Spleen (tissue), 13 donors: ENCODE measurements around the gene OR51E2. TPM values are rescaled to one million over a fixed set of nuclear protein-coding genes. Genes with fewer than 3 reads are reported as not detected.
"Not testable (repeated sequence)": the region's sequence is repeated elsewhere in the genome, so short reads cannot be mapped to it uniquely, and the experiment has no call there.

Experiments
- DNase-seq: peaks from one replicate; pipeline ENCODE4 v3.0.0-alpha.2; 2020
- H3K27ac ChIP-seq, 8 donors: fragments of 200-600 bp; sonication (generic) in 7 of 8; 1 replicate in 4 of 8; 2 replicates in 4 of 8; pipeline versions ENCODE4 v1.5.0 to v1.8.0; 2016 to 2021; ENCODE audit warnings: inconsistent platforms in 4 of 8, mild to moderate bottlenecking in 4 of 8, moderate library complexity in 1 of 8
- H3K27me3 ChIP-seq, 7 donors: fragments of 200-600 bp; sonication (generic) in 6 of 7; replicated peaks in 1 of 7; 1 replicate in 4 of 7; 2 replicates in 3 of 7; pipeline versions ENCODE4 v1.5.0 to v1.8.0; 2016 to 2021; ENCODE audit warnings: inconsistent platforms in 3 of 7, mild to moderate bottlenecking in 1 of 7
- H3K36me3 ChIP-seq, 6 donors: fragments of 200-600 bp; sonication (generic) in 5 of 6; 1 replicate in 4 of 6; 2 replicates in 2 of 6; pipeline versions ENCODE4 v1.5.0 to v1.8.0; 2016 to 2021; ENCODE audit warnings: inconsistent platforms in 2 of 6
- H3K4me1 ChIP-seq, 6 donors: fragments of 200-600 bp; sonication (generic) in 5 of 6; 1 replicate in 3 of 6; 2 replicates in 3 of 6; pipeline versions ENCODE4 v1.5.0 to v1.8.0; 2016 to 2021; ENCODE audit warnings: inconsistent platforms in 3 of 6
- H3K4me3 ChIP-seq, 8 donors: fragments of 200-600 bp; sonication (generic) in 7 of 8; 1 replicate in 4 of 8; 2 replicates in 4 of 8; pipeline versions ENCODE4 v1.5.0 to v1.8.0; 2016 to 2021; ENCODE audit warnings: inconsistent platforms in 4 of 8, mild to moderate bottlenecking in 4 of 8, moderate library complexity in 2 of 8
- H3K9me3 ChIP-seq, 8 donors: fragments of 200-600 bp; sonication (generic) in 7 of 8; 1 replicate in 4 of 8; 2 replicates in 4 of 8; pipeline versions ENCODE4 v1.5.0 to v1.8.0; 2016 to 2021; ENCODE audit warnings: inconsistent platforms in 4 of 8
- POLR2A ChIP-seq, 3 donors: fragments of 450-650 bp; IDR thresholded peaks; one replicate each; pipeline ENCODE4 v1.5.1; 2017; ENCODE audit warnings: antibody characterized with exemption in 3 of 3, mild to moderate bottlenecking in 1 of 3
- POLR2AphosphoS5 ChIP-seq, 3 donors: sonication (generic); formaldehyde crosslinking; IDR thresholded peaks; one replicate each; pipeline ENCODE4 v1.5.1; 2017; ENCODE audit warnings: antibody characterized with exemption in 3 of 3
- WGBS, 5 donors: extraction: QIAGEN DNeasy Blood & Tissue Kit in 3 of 5; methylation state at CpG; one replicate each; pipeline versions ENCODE4 v1.1.5 to v1.1.7; 2013 to 2018; 5-methylcytosine and 5-hydroxymethylcytosine counted together
- intact Hi-C: fragments of 100-400 bp; cut with DNase I; formaldehyde crosslinking; loops from one replicate; pipeline ENCODE4 v1.15.0; 2023; ENCODE audit warnings: low total_unique reads
- long read RNA-seq, 2 donors: transcript quantifications; one replicate each; lab custom pipeline, GENCODE V29; 2026
- polyA plus RNA-seq, 3 donors: library from polyadenylated mRNA; stranded (reverse); fragments of 200-250 nt; gene quantifications; one replicate each; pipeline ENCODE4 v1.2.1, GENCODE V29; 2013
- total RNA-seq, 7 donors: library from RNA; depleted of rRNA in 3 of 7; stranded (reverse); fragments of >200 nt in 3 of 7; fragmentation: NEBNext Ultra II Directional in 4 of 7; extraction: Animal tissue kit (Norgen Biotek cat#: 25700) in 4 of 7; gene quantifications; one replicate each; pipeline versions ENCODE4 v1.1.0 to v1.2.1, GENCODE V29; 2016 to 2021
- TF ChIP-seq, protein P1 (sequence below), 11 experiments: fragments of 200-600 bp in 7 of 11; fragments of 450-650 bp in 4 of 11; sonication (generic) in 4 of 11; IDR thresholded peaks in 8 of 11; conservative IDR thresholded peaks in 3 of 11; 1 replicate in 7 of 11; 2 replicates in 4 of 11; pipeline versions ENCODE4 v1.4.0 to v1.8.0; 2016 to 2021; ENCODE audit warnings: antibody characterized with exemption in 11 of 11, inconsistent platforms in 4 of 11, mild to moderate bottlenecking in 1 of 11
- donor health status: healthy with polysubstance abuse.
- donor health status: DM: no; HTN: no; CAD: no; lungs with moderate emphysema.
- donor health status: DM: no; HTN: no; CAD: no.
- donor health status: Bipolar disorder and iron deficiency.
- donor health status: healthy.
- donor health status: DM: no; HTN: no; CAD: no.
- donor health status: DM: yes; HTN: yes; CAD: no.

Gene OR51E2, protein sequence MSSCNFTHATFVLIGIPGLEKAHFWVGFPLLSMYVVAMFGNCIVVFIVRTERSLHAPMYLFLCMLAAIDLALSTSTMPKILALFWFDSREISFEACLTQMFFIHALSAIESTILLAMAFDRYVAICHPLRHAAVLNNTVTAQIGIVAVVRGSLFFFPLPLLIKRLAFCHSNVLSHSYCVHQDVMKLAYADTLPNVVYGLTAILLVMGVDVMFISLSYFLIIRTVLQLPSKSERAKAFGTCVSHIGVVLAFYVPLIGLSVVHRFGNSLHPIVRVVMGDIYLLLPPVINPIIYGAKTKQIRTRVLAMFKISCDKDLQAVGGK
- not detected for total RNA-seq
- under 1 TPM in 2 of 3 donors, not detected in 1; 0.05 to 0.09 TPM for polyA plus RNA-seq
- long read RNA-seq, donor 1, result 0 reads
- long read RNA-seq, donor 2, result 0 reads

GRCh38 chr11:4697585-4697984, at the start of gene OR51E2:
Gene OR51E2, minus strand, starts transcription at chr11:4697853. Its CDS starts 15,142 bp downstream, at chr11:4682711.
- WGBS, 5 donors, result 73 to 85% (median 81%) methylated on average over 3 of the region's 3 CpGs
- Histone ChIP-seq H3K27me3 (no peaks in the 10 kb centered on the region), H3K27ac (no peak within 1 kb of the TSS), H3K36me3 (no peaks in the 10 kb centered on the region), H3K4me1 (no peaks in the 10 kb centered on the region), H3K4me3 (no peak within 1 kb of the TSS), H3K9me3 (no peaks in the 10 kb centered on the region)
- intact Hi-C loops, result no loop called here
- TF ChIP-seq, protein P1, sequence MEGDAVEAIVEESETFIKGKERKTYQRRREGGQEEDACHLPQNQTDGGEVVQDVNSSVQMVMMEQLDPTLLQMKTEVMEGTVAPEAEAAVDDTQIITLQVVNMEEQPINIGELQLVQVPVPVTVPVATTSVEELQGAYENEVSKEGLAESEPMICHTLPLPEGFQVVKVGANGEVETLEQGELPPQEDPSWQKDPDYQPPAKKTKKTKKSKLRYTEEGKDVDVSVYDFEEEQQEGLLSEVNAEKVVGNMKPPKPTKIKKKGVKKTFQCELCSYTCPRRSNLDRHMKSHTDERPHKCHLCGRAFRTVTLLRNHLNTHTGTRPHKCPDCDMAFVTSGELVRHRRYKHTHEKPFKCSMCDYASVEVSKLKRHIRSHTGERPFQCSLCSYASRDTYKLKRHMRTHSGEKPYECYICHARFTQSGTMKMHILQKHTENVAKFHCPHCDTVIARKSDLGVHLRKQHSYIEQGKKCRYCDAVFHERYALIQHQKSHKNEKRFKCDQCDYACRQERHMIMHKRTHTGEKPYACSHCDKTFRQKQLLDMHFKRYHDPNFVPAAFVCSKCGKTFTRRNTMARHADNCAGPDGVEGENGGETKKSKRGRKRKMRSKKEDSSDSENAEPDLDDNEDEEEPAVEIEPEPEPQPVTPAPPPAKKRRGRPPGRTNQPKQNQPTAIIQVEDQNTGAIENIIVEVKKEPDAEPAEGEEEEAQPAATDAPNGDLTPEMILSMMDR (IDR thresholded peaks at IDR 0.05 in 8 of 11, conservative IDR thresholded peaks at IDR 0.05 in 3 of 11), result no peak
- no peak for TF ChIP-seq POLR2A (IDR thresholded peaks at IDR 0.05)
- no peak for TF ChIP-seq POLR2AphosphoS5 (IDR thresholded peaks at IDR 0.05)
- DNase-seq, result no peak

DNA sequence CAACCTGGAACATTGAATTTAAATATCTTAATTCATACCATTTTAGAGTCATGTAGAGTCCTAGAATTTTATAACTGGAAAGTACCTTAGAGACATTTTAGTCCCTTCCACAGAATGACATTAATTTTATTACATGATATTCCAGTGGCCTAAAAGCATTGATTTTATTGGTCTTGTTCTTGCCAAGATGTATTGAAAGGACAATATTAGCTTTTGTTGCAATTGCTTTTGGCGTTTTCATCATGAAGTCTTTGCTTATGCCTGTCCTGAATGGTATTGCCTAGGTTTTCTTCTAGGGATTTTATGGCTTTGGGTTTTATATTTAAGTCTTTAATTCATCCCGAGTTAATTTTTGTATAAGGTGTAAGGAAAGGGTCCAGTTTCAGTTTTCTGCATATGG, 43.1 kb upstream of the OR51E2 start:
- no peak for TF ChIP-seq POLR2AphosphoS5 (IDR thresholded peaks at IDR 0.05)
- TF ChIP-seq, protein P1 (IDR thresholded peaks at IDR 0.05 in 8 of 11, conservative IDR thresholded peaks at IDR 0.05 in 3 of 11), result no peak
- no peak for TF ChIP-seq POLR2A (IDR thresholded peaks at IDR 0.05)
- 79 to 93% (median 85%) methylated on average over 2 of the region's 2 CpGs for WGBS, 5 donors
- no peaks in the 10 kb centered on the region for H3K9me3 ChIP-seq
- no peak overlapping the region for H3K27ac ChIP-seq
- H3K27me3 ChIP-seq, result peaks cover 0 to 9% (median 0%) of the 10 kb centered on the region in 7 donors
- intact Hi-C loops, result no loop called here
- H3K4me1 ChIP-seq, result no peaks in the 10 kb centered on the region
- H3K36me3 ChIP-seq, result no peaks in the 10 kb centered on the region
- no peak for DNase-seq
- no peak overlapping the region for H3K4me3 ChIP-seq

DNA sequence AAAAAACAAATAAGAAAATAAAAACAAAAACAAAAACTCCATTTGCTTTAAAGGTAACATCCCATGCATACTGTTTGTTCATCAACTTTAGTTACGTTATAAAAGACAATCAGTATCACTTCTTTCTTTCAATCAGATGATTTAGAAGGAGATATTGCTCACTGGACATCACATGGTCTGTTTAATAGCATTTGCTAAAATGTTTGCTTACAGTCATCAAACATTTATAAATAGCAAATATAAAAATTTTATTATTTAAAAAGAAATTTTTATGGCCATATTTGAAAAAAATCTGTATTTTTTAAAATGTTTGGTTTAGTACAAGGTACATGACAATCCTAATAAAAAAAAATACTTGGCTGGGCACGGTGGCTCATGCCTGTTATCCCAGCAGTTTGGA, 29.5 kb upstream of the OR51E2 start:
- 83 to 96% (median 87%) methylated on average over 2 of the region's 2 CpGs for WGBS, 5 donors
- no peak for DNase-seq
- H3K36me3 ChIP-seq, result no peaks in the 10 kb centered on the region
- H3K27me3 ChIP-seq, result no peaks in the 10 kb centered on the region
- H3K9me3 ChIP-seq, result no peaks in the 10 kb centered on the region
- H3K4me3 ChIP-seq, result no peak overlapping the region
- no peak for TF ChIP-seq POLR2AphosphoS5 (IDR thresholded peaks at IDR 0.05)
- TF ChIP-seq, protein P1 (IDR thresholded peaks at IDR 0.05 in 8 of 11, conservative IDR thresholded peaks at IDR 0.05 in 3 of 11), result no peak
- no peak for TF ChIP-seq POLR2A (IDR thresholded peaks at IDR 0.05)
- H3K27ac ChIP-seq, result no peak overlapping the region
- no peaks in the 10 kb centered on the region for H3K4me1 ChIP-seq
- intact Hi-C loops, result no loop called here

DNA sequence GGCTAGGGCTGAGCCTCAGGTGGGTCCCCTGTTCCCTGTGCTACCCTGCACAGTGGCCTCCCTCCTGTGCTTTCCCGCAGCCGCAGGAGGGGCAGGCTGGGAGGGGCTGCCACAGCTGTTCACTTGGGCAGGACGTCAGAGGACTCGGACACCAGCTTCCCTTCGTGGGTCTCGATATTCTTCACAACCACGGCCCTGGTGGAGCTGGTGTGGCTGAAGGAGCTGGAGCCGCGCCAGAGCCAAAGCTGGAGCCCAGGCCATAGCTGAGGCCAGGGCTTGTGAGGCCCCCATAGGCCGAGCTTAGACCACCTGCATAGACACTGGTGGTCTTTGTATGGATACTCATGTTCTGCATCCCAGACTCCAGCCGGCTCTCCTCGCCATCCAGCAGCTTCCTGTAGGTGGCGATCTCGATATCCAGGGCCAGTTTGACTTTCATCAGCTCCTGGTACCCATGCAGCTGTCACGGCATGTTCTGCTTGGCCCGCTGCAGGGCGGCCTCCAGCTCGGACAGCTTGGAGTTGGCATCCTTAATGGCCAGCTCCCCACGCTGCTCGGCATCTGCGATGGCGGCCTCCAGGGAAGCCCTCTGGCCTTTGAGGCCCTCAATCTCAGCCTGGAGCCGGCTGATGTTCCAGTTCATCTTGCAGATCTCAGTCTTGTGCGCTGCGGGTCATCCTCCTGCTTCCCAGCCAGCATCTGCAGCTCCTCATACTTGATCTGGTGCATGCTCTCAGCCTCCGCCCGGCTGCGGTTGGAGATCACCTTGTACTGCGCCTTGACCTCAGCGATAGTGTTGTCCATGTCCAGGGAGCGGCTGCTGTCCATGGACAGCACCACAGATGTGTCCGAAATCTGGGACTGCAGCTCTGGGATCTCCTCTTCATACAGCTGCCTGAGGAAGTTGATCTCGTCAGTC, 25.2 kb upstream of the OR51E2 start:
- H3K27ac ChIP-seq, H3K36me3 ChIP-seq, DNase-seq, H3K4me3 ChIP-seq, H3K9me3 ChIP-seq, intact Hi-C loops, H3K4me1 ChIP-seq, H3K27me3 ChIP-seq: not testable (repeated sequence)
- 90 to 93% (median 91%) methylated on average over 22 to 33 of the region's 33 CpGs for WGBS, 5 donors
